GOT3 (cell line): ENCODE measurements around the gene GLIPR2.
"Not testable (repeated sequence)": the region's sequence is repeated elsewhere in the genome, so short reads cannot be mapped to it uniquely, and the experiment has no call there.

ENCODE experiments used
- DNase-seq: peaks from one replicate; lab custom pipeline; 2025; ENCODE audit warnings: mixed read lengths; lab: John Stamatoyannopoulos, UW

GLIPR2 gene

GRCh38 chr9:36163049-36163785, 26.7 kb downstream of the GLIPR2 start:
- DNase-seq, result no peak

GRCh38 chr9:36163786-36164170, 27.2 kb downstream of the GLIPR2 start:
- DNase-seq, result no peak

GRCh38 chr9:36164372-36164771, 27.8 kb downstream of the GLIPR2 start:
- no peak for DNase-seq

- DNase-seq, result no peak
Measured at GRCh38 chr9:36164989-36165388, 28.5 kb downstream of the GLIPR2 start.

- no peak for DNase-seq
Measured at GRCh38 chr9:36165826-36166167, 29.3 kb downstream of the GLIPR2 start.

- peak; percentile 45 for DNase-seq
Measured at GRCh38 chr9:36166168-36166927, 29.8 kb downstream of the GLIPR2 start.

- DNase-seq, result no peak
Measured at GRCh38 chr9:36169166-36169565, 32.6 kb downstream of the GLIPR2 start, which contains the start of gene CCIN. TSS of gene CCIN (plus strand) at chr9:36169388. CDS start at chr9:36169503, 115 bp downstream.

- no peak for DNase-seq
Measured at GRCh38 chr9:36169708-36170107, 33.2 kb downstream of the GLIPR2 start.

GRCh38 chr9:36170531-36170930, 34.0 kb downstream of the GLIPR2 start:
- no peak for DNase-seq

- no peak for DNase-seq
Measured at GRCh38 chr9:36173861-36174260, 37.3 kb downstream of the GLIPR2 start.

GRCh38 chr9:36174271-36174670, 37.7 kb downstream of the GLIPR2 start:
- DNase-seq, result no peak

- DNase-seq, result no peak
Measured at GRCh38 chr9:36174731-36175130, 38.2 kb downstream of the GLIPR2 start.

GRCh38 chr9:36175209-36175608, 38.7 kb downstream of the GLIPR2 start:
- DNase-seq, result not testable (repeated sequence)

GRCh38 chr9:36176496-36176895, 40.0 kb downstream of the GLIPR2 start:
- DNase-seq, result not testable (repeated sequence)

GRCh38 chr9:36177571-36177970, 41.0 kb downstream of the GLIPR2 start:
- no peak for DNase-seq

- not testable (repeated sequence) for DNase-seq
Measured at GRCh38 chr9:36180243-36180642, 43.7 kb downstream of the GLIPR2 start.

- no peak for DNase-seq
Measured at GRCh38 chr9:36187414-36187813, 50.9 kb downstream of the GLIPR2 start.

GRCh38 chr9:36188212-36188611, 51.7 kb downstream of the GLIPR2 start:
- no peak for DNase-seq

- DNase-seq, result no peak
Measured at GRCh38 chr9:36189976-36190375, 53.4 kb downstream of the GLIPR2 start.

GRCh38 chr9:36190388-36191289, 54.1 kb downstream of the GLIPR2 start, which contains the start of gene CLTA:
TSS of gene CLTA (plus strand) at chr9:36190921. CDS start at chr9:36191057, 136 bp downstream.
- DNase-seq, result peak; percentile 85

GRCh38 chr9:36191290-36191645, 54.7 kb downstream of the GLIPR2 start:
- no peak for DNase-seq

GRCh38 chr9:36191686-36192085, 55.2 kb downstream of the GLIPR2 start:
- no peak for DNase-seq
